ENCODE results near the gene SMYD3.

GRCh38 chr1:245718123-245718522 is 789.0 kb downstream of the SMYD3 start:
- TF ChIP-seq POLR2A (IDR thresholded peaks at IDR 0.05; ENCODE audit: low read depth) (no peak), POLR2AphosphoS5 (IDR thresholded peaks at IDR 0.05) (no peak)
- TF ChIP-seq, protein P1, sequence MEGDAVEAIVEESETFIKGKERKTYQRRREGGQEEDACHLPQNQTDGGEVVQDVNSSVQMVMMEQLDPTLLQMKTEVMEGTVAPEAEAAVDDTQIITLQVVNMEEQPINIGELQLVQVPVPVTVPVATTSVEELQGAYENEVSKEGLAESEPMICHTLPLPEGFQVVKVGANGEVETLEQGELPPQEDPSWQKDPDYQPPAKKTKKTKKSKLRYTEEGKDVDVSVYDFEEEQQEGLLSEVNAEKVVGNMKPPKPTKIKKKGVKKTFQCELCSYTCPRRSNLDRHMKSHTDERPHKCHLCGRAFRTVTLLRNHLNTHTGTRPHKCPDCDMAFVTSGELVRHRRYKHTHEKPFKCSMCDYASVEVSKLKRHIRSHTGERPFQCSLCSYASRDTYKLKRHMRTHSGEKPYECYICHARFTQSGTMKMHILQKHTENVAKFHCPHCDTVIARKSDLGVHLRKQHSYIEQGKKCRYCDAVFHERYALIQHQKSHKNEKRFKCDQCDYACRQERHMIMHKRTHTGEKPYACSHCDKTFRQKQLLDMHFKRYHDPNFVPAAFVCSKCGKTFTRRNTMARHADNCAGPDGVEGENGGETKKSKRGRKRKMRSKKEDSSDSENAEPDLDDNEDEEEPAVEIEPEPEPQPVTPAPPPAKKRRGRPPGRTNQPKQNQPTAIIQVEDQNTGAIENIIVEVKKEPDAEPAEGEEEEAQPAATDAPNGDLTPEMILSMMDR (IDR thresholded peaks at IDR 0.05): no peak
